Measurements from ENCODE around the gene CENPO.

DNA sequence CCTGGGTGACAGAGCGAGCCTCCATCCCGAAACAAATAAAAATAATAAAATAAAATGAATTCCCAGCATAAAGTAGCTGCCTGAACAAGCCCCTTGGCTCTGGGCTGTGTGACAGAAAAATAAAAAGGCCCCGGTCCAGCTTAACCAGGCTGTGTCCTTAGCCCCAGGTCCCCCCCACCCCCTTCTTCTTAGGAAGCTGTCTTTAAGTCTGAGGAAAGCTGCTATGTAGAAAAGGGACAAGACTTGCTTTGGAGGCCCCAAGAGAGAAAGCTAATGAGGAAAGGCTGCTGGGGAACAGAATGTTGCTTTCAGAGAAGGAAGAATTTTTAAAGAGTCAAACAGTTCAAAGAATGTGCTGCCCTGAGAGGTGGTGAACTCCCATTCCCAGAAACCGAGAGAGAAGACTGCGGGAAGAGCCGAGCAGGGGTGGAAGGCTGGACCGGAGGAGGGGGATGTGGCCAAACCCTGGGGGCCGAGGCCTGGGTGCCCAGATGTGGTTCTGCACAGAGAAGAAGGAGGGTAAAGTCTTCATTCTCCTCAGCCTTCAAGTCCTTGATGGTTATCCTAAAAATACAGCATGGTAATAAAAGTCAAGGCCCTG, 61.9 kb downstream of the CENPO start:
- TF ChIP-seq TEAD4 (CRISPR knock-in tag; IDR thresholded peaks at IDR 0.05) (no peak), CREB1 (CRISPR knock-in tag; IDR thresholded peaks at IDR 0.05) (no peak), ZNF396 (CRISPR knock-in tag; IDR thresholded peaks at IDR 0.05; ENCODE audit: borderline replicate concordance) (no peak), GRHL2 (CRISPR knock-in tag; IDR thresholded peaks at IDR 0.05; ENCODE audit: insufficient replicate concordance, severe bottlenecking) (no peak)
- TF ChIP-seq, protein P1, sequence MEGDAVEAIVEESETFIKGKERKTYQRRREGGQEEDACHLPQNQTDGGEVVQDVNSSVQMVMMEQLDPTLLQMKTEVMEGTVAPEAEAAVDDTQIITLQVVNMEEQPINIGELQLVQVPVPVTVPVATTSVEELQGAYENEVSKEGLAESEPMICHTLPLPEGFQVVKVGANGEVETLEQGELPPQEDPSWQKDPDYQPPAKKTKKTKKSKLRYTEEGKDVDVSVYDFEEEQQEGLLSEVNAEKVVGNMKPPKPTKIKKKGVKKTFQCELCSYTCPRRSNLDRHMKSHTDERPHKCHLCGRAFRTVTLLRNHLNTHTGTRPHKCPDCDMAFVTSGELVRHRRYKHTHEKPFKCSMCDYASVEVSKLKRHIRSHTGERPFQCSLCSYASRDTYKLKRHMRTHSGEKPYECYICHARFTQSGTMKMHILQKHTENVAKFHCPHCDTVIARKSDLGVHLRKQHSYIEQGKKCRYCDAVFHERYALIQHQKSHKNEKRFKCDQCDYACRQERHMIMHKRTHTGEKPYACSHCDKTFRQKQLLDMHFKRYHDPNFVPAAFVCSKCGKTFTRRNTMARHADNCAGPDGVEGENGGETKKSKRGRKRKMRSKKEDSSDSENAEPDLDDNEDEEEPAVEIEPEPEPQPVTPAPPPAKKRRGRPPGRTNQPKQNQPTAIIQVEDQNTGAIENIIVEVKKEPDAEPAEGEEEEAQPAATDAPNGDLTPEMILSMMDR (IDR thresholded peaks at IDR 0.05), result no peak
- TF ChIP-seq, protein P2, sequence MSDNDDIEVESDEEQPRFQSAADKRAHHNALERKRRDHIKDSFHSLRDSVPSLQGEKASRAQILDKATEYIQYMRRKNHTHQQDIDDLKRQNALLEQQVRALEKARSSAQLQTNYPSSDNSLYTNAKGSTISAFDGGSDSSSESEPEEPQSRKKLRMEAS (CRISPR knock-in tag; IDR thresholded peaks at IDR 0.05), result no peak
